HG03354 (cell line): ENCODE data around the gene SEPSECS.

Experiments
- ATAC-seq: cut with Tn5 transposase; IDR thresholded peaks from one replicate; pipeline ENCODE4 v1.9.1; 2021; ENCODE audit warnings: mild to moderate bottlenecking; ENCODE audit not compliant: unreplicated experiment, poor library complexity, severe bottlenecking

Gene SEPSECS

DNA sequence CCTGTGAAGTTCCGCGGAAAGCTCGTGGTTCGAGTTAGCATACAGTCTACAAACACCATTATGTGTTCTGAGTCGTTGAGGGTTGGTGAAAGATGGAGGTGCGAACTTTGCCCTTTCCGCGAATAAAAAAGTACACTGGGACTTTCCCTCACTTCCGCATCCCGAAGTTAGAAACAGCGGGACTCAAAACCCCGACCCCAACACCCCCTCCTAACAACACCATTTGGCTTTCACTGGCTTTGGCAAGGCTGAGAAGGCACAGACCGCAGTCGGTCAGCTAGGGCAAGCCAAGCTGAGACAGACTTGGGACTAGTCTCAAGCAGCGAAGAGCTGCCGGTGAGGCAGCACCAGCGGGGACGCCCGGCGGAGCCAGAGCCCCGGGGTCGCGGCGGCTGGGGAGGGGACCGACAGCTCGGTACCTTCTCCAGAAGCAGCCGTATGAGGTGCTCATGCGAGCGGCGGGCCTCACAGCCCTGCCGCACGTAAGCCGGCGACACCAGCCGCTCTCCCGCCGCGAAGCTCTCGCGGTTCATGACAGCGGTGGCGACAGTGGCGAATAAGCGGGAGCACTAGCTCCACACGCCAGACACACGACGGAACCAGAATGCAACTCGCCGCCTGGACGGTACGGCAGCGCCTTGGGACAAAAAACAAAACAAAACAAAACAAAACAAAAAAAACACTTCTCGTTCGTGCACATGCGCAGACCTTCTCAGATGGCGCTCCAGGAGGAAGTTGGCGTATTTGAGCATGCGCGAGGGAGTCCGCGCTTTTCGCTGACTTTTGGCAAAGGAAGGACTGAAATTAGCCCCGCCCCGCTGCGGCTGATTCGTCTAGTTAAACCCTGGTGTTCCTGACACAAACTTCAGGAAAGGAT, at the start of gene SEPSECS:
TSS of gene SEPSECS (minus strand) at position 613 of the 877 bp plus-strand sequence. CDS start at position 533, 80 bp downstream.
- ATAC-seq, result peak; percentile 87

DNA sequence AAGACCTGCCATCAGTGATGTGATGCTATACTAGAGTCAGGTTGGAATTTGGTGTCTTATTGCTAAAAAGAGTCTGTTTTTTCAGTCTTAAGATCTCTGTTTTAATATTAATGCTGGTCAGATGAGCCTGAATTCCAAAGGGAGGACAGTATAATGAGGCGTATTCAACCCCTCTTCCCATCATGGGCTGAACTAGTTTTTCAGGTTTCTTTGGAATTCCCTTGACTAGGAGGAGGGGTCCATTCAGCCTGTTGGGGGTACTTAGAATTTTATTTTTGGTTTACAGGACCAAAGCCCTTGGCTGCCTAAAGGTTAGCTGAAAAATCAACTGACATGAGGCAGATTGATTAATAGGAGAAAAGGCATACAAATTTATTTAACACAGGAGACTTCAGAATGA, 49.5 kb upstream of the SEPSECS start:
- no peak for ATAC-seq

DNA sequence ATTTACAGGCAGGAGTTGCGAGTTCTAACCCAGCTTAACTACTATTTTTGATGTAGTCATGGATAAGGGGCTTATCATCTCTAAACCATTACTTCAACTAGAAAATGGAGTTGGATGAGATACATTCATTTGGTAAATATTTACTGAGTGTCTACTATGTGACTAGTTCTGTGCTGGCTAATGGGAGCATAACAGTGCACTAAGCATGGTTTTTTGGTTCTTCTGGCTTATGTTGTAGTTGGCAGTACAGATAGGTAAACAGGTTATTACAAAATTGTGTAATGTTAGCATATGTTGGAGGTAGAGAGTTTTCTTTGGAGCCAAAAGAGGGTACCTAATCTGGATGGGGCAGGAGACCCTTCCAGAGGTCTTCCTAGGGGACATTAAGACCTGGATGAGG, 47.7 kb upstream of the SEPSECS start:
- no peak for ATAC-seq

DNA sequence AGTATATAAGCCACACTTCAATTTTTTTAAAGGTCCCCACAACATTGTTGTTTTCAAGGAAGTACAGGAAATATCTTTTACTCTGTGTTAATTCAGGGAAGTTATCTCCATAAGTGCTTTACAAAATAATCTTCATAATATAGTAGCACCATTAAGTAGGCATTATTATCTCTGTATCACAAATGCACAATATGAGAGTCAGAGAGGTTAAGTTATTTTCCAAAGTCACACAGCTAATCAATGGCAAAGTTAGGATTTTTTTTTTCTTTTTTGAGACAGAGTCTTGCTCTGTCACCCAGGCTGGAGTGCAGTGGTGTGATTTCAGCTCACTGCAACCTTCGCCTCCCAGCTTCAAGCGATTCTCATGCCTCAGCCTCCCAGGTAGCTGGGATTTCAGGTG, 38.5 kb upstream of the SEPSECS start:
- ATAC-seq, result no peak

DNA sequence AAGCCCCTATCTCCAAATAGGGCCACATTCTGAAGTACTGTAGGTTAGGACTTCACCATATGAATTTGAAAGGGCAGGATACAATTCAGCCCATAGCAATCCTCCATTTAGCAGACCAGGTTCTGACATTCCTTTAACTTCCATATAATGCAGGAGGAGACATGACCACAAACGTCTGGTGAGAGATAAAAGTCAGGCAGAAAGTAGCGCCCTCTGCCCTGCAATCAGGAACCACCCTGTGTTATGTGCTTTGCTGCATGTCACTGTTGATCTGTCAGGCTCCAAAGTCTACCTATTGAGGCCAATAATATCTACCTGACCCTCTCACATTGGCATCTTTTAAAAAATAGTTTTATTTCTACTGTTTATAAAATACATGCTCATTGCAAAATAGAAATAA, 30.2 kb upstream of the SEPSECS start:
- no peak for ATAC-seq

DNA sequence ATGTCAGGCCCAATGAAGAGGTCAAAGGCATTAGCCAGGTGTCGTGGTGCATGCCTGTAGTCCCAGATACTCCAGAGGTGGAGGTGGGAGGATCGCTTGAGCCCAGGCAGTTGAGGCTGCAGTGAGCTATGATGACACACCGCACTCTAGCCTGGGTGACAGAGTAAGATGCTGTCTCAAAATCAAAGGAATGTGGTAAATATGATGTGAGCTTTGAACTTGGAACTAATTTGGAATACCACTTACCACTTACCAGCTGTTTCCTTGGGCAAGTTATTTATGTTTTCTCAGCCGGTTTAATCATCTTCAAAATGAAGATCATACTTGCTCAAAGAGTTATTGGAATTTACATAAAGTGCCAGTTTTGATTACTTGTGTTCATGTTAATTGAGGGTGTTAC, 23.8 kb upstream of the SEPSECS start:
- ATAC-seq, result no peak

DNA sequence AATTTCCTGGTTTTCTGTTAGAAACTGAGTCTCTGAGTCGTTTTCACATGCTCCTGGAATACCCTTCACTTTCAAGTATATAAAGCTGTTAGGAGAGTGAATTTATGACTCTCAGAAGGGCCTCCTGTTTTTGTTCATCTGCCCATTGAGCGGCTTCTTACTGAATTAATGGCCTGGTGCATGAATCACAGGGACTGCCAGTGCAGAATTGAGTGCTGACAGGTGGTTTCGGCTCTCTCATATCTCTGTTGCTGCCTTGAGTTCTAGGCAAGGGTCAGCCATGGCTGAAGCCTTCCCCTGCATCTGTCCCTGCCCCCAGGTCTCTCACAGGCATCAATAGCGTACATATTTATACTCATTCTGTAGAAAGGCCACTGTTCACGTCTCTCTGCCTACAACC, 22.7 kb upstream of the SEPSECS start:
- ATAC-seq, result no peak

DNA sequence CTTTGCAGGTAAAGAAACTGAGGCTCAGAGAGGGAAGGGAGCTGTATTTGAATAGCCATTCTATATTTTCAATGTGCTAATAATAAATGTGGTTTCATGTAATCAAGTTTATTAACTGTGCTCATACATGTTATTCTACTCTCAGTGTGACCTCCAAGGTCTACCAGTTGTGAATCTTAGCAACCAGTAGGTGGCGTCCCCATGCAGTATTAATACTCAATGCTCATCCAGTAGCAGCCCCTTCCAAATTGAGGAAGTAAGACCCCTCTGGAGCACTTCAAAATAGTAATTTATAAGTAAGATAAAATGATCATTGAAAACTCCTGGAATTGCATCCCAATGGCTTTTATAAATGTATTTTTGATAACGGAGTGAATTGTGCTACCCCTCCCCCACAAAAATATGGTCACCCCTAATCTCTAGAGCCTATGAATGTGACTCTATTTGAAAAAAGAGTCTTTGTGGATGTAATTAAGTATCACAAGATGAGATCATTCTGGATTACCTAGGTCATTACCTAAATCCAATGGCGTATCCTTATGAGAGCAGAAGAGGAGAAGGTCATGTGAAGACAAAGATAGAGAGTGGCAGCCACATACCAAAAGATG, 20.4 kb upstream of the SEPSECS start:
- ATAC-seq, result peak; percentile 93

DNA sequence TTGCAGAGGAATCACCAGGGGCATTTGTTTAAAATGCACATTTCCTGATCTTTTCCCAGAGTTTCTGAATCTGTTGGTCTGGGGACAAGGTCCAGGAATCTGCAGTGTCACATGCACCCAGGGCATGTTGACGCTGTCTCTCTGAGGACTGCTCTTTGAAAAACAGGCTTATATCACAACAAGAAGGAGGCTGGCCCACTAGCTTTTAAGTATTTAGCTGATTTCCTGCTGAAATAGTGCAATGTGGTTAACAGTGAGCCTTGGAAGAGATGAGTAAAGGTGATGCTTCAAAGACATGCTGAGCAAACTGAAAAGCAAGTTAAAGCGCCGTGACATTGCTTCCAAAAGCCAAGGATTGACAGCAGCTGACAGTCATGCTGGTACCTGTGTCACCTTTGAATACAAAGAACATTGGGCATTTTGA, 18.6 kb upstream of the SEPSECS start:
- no peak for ATAC-seq

DNA sequence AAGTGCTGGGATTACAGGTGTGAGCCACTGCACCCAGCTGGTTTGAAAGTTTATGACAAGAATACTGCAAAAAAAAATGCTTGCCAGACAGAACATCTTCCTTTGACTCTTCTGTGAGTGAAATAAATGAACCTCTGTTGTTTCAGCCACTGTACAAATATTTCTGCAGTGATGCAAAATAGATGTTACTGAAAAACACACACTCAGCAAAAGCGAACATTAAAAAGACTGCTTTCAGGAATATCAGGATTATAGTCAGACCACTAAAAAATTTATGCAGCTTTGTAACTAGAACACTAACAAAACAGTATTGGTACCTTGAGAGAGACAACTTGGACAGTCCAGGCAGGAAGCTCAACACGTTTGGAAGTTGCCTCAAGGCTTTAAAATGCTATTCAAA, 16.9 kb upstream of the SEPSECS start:
- no peak for ATAC-seq

DNA sequence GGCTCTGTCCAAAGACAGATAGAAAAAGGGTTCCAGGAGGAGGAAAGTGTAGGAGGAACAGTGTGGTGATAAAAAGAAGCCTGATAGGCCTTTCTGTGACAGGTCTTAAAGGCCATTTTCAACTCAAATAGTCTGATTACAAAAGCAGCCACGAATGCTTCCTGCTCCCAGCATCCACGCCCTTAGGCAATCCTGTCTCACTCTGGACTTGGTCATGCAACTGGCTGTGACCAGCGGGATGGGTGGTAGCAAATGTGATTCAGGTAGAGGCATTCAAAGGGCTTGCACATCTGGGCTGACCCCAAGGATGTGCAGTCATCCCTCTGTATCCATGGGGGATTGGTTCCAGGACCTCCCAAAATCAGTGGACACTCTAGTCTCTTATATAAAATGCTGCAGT, 14.4 kb upstream of the SEPSECS start:
- ATAC-seq, result no peak

DNA sequence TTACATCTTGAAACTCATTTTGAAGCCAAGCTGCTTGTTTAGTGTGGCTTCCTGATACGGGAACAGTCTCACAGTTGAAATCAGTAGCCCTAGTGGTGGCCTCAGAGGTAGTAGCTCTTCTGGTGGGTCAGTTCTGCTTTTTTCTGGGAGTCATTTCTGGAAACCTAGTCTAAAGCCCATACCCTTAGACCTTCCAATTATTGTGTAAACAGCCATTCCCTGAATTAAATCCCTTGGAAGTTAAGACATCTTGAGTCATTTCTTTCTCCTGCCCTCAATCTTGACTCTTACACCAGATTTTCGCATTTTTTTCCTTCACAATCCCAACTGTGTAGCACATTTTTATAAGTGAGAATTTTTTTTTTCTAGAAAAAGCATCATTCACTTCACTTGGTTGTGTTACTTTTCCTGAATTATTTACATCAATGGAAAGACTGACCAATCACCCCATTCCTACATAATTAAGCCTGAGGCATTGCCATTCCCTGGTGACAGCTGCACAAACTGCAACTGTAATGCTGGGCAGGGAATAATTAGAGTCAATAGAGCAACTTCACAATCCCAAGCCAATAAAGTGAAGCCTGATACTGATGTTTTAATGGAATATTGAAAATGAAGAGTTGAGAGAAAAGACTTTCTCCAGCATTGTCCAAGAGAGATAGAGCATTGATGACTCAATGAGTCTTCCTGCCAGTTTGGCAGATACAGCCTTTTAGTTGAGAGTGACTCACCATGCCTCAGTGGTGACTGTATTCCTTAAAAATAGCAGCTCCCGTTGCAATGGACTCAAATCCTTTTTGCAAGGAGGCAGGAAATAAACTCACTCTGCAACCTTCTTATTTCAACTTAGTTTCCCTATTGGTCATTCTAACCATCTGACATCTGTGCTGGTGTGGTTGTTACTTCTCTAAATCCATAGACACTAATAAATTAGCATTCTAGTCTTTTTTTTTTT, 13.0 kb upstream of the SEPSECS start:
- ATAC-seq, result no peak

DNA sequence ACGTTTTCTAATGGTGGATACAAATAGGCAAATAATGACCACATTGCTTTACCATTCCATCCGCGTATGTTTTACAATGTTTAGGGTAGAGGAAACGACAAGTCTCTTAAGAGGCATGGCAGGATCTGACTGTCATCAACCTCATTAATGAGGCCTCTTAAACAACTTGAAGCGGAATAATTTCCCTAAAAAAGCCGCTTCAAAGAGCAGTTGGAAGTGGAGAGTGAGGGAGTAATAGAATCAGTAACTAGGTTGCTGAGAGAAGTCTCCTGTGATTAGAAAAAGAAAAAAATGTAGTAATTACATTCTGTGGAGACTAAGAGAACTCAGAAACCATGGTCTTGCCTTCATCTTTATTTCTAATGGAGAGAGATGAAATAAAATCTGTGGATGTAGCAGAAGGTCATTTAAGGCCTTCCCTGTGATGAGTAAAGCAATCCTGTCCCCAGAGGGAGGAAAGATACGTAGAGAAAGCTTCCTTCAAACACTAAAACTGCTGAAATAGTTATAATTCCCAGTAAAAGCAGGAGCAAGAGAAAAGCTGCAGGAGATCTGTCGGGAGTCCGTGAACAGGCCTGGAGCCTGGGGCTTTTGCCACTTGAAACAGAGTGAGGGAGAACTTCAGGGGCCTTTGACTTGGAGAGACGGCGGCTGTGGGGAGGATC, 11.1 kb upstream of the SEPSECS start:
- no peak for ATAC-seq

DNA sequence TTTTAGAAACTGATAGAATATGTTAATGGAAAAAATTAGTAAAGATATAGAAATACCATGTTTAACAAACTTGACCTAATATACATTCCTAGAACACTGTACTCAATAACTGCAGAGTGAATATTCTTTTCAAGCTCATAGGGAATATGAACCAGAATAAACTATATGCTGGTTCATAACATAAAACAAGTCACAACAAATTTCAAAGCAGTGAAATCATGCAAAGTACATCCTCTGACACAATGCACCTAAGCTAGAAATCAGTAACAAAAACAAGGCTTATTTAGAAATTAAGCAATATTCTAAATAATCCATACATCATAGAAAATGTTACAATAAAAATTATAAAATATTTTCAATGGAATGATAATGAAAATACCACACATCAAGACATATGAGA, 9.2 kb upstream of the SEPSECS start:
- no peak for ATAC-seq

DNA sequence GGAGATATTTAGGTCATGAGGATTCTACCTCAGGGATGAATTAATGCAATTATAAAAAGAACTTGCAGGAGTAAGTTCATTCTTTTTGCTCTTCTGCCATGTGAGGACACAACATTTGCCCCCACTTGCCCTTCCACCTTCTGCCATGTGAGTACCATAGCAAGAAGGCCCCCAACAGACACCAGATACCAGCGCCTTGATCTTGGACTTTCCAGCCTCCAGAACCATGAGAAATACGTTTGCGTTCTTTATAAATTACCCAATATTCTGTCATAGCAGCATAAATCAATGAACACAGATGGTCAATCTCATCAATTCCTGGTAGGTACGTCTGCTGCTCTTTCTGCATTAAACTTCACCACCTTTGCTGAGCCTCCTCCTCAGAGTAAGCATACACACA, 5.7 kb upstream of the SEPSECS start:
- ATAC-seq, result no peak

DNA sequence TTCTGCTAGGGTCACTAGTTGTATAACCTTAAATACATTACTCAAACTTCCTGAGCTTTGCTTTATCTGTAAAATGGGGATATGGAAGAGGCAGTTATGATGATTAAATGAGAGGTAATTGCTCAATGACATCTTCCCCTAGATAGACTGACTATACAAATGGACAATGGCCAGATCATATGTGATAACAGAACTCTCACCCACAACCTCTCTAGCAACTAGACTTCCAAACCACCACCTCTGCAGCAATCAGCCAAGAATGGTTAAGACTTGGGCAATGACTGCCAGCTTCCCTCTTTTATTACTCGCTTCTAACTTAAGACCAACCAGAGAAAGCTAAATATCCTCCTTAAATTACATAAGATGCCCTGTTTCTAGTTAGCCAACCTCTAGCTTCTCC, 2.9 kb upstream of the SEPSECS start:
- ATAC-seq, result no peak

DNA sequence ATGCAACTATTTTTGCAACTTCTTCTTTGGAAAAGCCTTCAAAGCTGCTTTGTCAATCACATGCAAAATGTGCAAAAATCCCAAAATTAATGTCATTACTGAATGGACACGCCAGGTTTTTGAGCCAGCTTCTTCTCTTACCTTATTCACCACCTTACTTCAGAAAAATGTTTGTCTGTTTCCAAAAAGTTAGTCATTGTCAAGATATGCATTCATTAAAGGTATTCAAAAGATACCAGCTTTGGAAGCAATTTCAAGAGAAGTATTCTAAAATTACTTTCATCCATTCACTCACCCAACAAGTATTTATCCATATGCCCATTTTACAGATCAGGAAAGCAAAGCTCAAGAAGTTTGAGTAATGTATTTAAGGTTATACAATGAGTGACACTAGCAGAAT, 2.3 kb upstream of the SEPSECS start:
- ATAC-seq, result no peak

DNA sequence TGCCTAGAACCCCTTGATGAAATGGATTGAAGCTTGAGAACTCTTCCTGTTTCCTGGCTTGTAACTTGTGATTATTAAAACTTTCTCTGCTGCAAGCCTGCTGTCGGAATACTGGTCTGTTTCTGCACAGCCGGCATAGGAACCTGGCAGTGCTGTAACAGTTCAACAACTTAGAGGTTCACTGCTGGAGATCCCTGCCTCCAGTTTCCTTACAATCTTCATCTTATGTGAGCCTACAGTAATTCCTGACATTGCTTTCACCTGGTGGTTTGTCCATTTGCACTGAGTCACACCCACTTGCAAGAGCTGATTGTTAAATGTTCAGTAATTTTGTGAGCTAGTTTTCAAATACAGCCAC, 1.3 kb upstream of the SEPSECS start:
- no peak for ATAC-seq

DNA sequence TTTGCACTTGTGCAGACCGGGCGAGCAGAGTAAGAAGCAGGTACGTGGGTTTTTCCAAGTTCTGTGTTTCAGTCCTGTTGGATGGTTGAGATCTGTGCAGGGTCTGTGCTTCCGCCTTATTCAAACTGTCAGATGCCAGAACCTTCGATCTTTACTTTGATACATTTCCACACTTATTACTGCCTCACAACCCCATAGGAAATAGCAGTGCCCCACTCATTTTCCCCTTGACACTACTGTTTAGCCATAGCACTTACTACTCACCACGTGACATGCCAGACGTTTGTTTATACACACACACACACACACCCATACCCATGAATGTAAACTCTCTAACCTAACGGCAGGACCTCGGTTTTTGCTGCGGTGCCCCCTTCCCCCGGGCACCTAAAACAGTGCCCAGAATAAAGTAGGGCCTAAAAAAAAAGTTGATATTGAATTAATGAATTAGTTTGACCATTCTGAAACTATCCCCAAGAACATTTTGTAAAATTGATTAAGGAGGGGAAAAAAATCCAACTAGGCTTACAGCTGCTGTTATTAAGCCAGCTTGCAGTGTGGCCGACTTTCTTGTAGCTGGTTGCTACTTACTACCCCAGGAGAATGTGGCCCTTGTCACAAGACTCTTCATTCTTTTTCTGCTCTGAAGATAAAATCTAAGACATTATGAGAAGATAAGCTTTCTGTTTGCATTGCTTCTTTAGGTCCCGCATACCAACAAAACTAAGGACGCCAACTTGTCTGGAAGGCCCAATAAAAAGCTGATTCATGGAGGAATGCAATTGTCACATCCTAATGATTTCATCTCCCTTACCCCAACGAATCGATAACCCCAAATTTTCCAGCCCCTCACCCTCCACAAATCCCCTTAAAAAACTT, 704 bp upstream of the SEPSECS start:
- ATAC-seq, result peak; percentile 48
